ENCODE data around the gene PLBD2. TPM values are rescaled to one million over a fixed set of nuclear protein-coding genes. Genes with fewer than 3 reads are reported as not detected.

Gene PLBD2
- total RNA-seq, 3 donors from 2014 or later: 14.3 to 27.8 (median 25.9) TPM

DNA sequence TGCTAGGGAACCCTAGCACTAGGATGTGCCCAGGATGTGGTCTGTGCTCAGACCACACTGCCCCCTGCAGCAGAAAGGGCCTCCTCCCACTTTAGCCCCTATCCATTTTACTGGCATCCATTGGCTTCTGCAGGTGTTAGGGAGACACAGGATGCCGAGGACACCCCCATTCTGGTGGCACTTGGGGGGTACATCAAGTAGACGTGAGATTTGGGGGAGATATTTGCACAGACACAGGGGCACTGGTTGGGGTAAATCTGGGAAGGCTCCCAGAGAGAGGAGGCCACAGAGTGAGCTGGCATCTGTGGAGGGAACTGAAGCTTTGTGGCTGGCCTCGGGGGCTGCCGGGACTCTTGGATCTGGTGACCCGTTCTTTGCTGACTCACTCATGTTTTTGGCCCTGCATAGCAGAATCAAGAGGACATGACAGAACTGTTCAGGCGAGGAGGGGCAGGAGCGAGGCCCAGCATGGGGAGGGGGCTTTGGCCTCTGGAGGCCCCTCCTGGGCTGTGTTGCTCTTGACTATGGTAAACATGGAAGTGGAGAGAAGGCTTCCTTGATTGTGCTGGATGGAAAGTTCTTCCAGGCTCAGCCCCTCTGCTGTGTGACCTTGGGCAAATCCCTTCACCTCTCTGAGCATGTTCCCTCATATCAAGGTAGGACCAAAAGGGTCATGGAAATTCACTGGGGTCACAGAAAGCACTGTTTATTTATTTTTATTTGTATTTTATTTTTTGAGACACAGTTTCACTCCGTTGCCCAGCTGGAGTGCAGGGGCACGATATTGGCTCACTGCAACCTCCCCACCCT lies 1.8 kb downstream of the PLBD2 start:
- DNase-seq (peak in 1 of 3 donors; percentile 17), ATAC-seq (no peak)
- no peaks in the 10 kb centered on the region for H3K36me3 ChIP-seq (ENCODE audit: low read depth)
- H3K4me1 ChIP-seq (ENCODE audit: low read depth): no peaks in the 10 kb centered on the region
- intact Hi-C loops (cut with DNase I, micrococcal nuclease): no loop called here
- no peaks in the 10 kb centered on the region for H3K9me3 ChIP-seq
- TF ChIP-seq, protein P1, sequence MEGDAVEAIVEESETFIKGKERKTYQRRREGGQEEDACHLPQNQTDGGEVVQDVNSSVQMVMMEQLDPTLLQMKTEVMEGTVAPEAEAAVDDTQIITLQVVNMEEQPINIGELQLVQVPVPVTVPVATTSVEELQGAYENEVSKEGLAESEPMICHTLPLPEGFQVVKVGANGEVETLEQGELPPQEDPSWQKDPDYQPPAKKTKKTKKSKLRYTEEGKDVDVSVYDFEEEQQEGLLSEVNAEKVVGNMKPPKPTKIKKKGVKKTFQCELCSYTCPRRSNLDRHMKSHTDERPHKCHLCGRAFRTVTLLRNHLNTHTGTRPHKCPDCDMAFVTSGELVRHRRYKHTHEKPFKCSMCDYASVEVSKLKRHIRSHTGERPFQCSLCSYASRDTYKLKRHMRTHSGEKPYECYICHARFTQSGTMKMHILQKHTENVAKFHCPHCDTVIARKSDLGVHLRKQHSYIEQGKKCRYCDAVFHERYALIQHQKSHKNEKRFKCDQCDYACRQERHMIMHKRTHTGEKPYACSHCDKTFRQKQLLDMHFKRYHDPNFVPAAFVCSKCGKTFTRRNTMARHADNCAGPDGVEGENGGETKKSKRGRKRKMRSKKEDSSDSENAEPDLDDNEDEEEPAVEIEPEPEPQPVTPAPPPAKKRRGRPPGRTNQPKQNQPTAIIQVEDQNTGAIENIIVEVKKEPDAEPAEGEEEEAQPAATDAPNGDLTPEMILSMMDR (IDR thresholded peaks at IDR 0.05): no peak
- no peak overlapping the region for H3K4me3 ChIP-seq

DNA sequence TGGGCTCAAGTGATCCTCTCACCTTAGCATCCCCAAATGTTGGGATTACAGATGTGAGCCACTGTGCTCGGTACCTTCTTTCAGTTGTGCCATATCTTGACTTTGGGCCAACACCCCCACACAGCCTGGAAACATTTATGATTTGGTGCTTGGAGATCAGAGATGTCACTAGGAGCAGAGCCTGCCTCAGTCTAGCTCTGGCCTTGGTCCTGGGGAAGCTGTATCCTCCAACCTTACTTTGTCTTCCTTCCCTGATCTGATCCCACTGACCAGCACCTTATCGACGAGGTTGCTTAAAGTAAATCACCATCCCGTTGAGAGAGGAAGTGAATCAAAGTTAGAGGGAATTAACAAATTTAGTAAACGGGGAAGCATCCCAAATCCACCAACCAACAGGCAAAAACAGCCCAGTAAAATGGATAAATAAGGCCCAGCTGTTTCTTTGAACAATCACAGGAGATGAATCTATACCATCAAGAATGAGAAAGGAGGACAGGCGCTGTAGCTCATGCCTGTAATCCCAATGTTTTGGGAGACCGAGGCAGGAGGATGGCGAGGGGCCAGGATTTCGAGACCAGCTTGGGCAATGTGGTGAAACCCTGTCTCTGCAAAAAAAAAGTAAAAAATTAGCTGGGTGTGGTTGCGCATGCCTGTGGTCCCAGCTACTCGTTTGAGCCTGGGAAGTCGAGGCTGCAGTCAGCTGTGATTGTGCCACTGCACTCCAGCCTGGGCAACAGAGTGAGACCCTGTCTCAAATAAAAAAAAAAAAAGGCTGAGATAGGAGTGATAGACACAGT lies 3.4 kb downstream of the PLBD2 start:
- no peak for ATAC-seq
- Histone ChIP-seq H3K9me3 (no peaks in the 10 kb centered on the region), H3K4me1 (ENCODE audit: low read depth) (no peaks in the 10 kb centered on the region), H3K4me3 (no peak overlapping the region), H3K36me3 (ENCODE audit: low read depth) (no peaks in the 10 kb centered on the region)
- DNase-seq: no peak
- TF ChIP-seq, protein P1 (IDR thresholded peaks at IDR 0.05): no peak
- intact Hi-C loops (cut with DNase I, micrococcal nuclease): no loop called here

DNA sequence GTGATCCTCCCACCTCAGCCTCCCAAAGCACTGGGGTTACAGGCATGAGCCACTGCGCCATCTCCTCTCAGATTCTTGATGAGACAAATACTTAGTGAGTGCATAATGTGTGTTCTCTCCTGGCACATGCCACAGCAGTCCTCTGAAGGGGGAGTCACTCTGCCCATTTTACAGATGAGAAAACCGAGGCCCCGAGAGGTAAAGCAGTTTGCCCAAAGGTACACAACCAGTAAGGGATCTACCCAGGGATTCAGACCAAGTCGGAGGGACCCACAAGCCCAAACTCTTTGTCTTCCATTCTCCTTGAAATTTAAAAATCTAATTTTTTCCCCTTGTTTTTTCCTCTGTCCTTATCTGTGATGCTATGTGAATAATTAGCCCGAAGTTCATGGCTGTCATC lies 6.3 kb downstream of the PLBD2 start:
- intact Hi-C loops (cut with DNase I, micrococcal nuclease): no loop called here
- Histone ChIP-seq H3K4me1 (ENCODE audit: low read depth) (no peaks in the 10 kb centered on the region), H3K36me3 (ENCODE audit: low read depth) (no peaks in the 10 kb centered on the region), H3K9me3 (no peaks in the 10 kb centered on the region), H3K4me3 (no peak overlapping the region)
- DNase-seq (no peak), ATAC-seq (no peak)
- TF ChIP-seq, protein P1 (IDR thresholded peaks at IDR 0.05): no peak

DNA sequence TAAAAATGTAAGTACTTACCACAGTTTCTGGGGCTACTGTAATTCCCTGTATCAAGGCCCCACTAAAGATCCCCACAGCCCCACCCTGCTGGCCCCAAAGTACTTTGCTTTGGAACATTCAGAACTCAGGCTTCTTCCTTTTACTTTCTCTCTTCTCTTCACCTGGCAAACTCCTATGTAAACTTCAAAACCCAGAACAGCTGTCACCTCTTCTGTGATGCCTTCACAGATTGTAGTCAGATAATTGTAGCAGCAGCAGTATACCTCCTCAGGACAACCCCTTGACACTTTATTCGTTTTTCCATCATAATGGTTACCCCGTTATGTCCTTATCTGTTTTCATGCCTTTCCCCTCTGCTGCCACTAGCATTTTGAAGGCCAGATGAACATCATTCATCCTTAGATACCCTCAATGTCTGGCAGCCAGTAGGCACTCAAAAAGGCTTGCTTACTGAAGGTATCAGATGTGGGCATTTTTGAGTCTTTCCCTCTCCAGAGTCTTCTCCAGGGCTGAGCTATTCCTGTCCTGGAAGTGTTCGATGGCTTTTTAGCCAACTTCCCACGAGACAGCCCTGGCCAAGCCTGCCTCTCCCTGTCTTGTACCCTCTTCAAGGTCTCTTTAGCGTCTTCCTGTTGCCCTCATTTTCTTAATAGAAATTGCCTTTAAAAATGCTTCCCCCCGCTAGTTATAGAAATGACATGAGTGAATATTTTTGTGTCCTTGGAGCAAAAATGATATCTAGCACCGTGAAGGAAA lies 7.4 kb downstream of the PLBD2 start:
- ATAC-seq (no peak), DNase-seq (no peak)
- Histone ChIP-seq H3K4me3 (no peak overlapping the region), H3K36me3 (ENCODE audit: low read depth) (no peaks in the 10 kb centered on the region), H3K4me1 (ENCODE audit: low read depth) (no peaks in the 10 kb centered on the region), H3K9me3 (no peaks in the 10 kb centered on the region)
- TF ChIP-seq, protein P1 (IDR thresholded peaks at IDR 0.05): no peak
- intact Hi-C loops (cut with DNase I, micrococcal nuclease): no loop called here

DNA sequence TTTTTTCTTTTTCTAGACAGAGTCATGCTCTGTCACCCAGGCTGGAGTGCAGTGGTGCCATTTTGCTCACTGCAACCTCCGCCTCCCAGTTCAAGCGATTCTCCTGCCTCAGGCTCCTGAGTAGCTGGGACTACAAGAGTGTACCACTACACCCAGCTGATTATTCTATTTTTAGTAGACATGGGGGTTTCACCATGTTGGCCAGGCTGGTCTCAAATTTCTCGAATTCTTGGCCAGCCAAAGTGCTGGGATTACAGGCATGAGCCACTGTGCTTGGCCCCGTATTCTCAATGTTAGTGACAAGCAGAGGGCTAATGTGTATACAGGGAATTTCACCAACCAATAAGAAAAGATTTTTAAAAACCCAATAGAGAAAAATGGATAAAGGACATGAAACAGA lies 8.4 kb downstream of the PLBD2 start:
- Histone ChIP-seq H3K36me3 (ENCODE audit: low read depth) (no peaks in the 10 kb centered on the region), H3K4me3 (no peak overlapping the region), H3K9me3 (no peaks in the 10 kb centered on the region), H3K4me1 (ENCODE audit: low read depth) (no peaks in the 10 kb centered on the region)
- TF ChIP-seq, protein P1 (IDR thresholded peaks at IDR 0.05): no peak
- intact Hi-C loops (cut with DNase I, micrococcal nuclease): no loop called here
- DNase-seq (no peak), ATAC-seq (no peak)

All from mucosa of descending colon (tissue), 3 donors.